GM06990 (cell line): ENCODE data around the gene INO80D.

ENCODE experiments used
- DNase-seq: peaks from one replicate; pipeline ENCODE4 v3.0.0-alpha.2; 2011; ENCODE audit not compliant: insufficient read length; ENCODE audit errors: extremely low read depth
- H3K27me3 ChIP-seq: replicated peaks from 2 replicates; pipeline ENCODE4 v1.6.0; 2011; ENCODE audit warnings: low read length; ENCODE audit not compliant: control insufficient read depth, insufficient read depth
- H3K36me3 ChIP-seq: 2 replicates; pipeline ENCODE4 v1.5.1; 2011; ENCODE audit warnings: low read length; ENCODE audit not compliant: control insufficient read depth, insufficient read depth
- H3K4me3 ChIP-seq: replicated peaks from 2 replicates; pipeline ENCODE4 v1.5.1; 2011; ENCODE audit warnings: low read depth, mild to moderate bottlenecking, control low read depth, low read length
- CTCF ChIP-seq: IDR thresholded peaks from 2 replicates; pipeline ENCODE4 v1.5.1; 2011; ENCODE audit warnings: low read length, control low read depth, mild to moderate bottlenecking, inconsistent platforms; ENCODE audit not compliant: insufficient read depth, poor library complexity, severe bottlenecking

The INO80D gene

DNA sequence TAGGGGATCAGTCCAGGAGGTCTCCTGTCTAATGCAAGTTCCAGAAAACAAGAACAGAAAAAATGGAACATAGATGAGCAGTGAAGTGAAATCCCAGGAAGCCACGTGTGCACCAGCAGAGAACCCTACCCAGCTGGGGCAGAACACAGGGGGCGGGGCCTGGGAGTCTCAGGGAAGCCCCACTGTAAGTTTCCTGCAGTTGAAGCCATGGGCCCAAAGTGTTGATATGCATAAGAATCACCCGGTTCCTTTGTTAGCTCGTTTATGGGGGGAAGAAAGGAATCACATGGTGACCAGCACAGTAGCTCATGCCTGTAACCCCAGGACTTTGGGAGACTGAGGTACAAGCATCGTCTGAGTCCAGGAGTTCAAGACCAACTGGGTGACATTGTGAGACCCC is 131.3 kb downstream of the INO80D start:
- Histone ChIP-seq H3K27me3 (no peaks in the 10 kb centered on the region; the same call in 1 of the 2 replicates), H3K36me3 (no peaks in the 10 kb centered on the region), H3K4me3 (no peak overlapping the region)
- no peak for TF ChIP-seq CTCF
- DNase-seq = no peak

GRCh38 chr2:205952282-205952681 is 133.7 kb downstream of the INO80D start:
- Histone ChIP-seq H3K4me3 (no peak overlapping the region), H3K36me3 (no peaks in the 10 kb centered on the region), H3K27me3 (no peaks in the 10 kb centered on the region; the same call in 1 of the 2 replicates)
- no peak for TF ChIP-seq CTCF
- no peak for DNase-seq

GRCh38 chr2:205948883-205949282 is 137.1 kb downstream of the INO80D start:
- no peak for TF ChIP-seq CTCF
- no peak overlapping the region for H3K4me3 ChIP-seq
- no peak for DNase-seq
- H3K27me3 ChIP-seq = no peaks in the 10 kb centered on the region; the same call in none of the 2 replicates
- H3K36me3 ChIP-seq = no peaks in the 10 kb centered on the region

DNA sequence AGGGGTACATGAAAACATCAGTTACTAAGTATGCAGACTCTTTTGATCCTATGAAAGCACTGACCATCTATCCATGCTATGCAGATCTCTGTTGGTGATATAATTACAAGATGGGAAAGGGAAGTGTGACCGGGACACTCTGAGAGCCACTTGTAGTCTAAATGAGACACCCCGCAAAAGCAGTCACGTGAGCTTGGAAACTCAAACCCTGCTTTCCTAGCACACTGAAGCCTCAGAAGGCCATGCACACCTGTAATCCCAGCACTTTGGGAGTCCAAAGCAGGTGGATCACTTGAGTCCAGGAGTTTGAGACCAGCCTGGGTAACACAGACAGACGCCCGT is 137.5 kb downstream of the INO80D start:
- Histone ChIP-seq H3K36me3 (no peaks in the 10 kb centered on the region), H3K27me3 (no peaks in the 10 kb centered on the region; the same call in none of the 2 replicates), H3K4me3 (no peak overlapping the region)
- no peak for DNase-seq
- TF ChIP-seq CTCF = no peak

GRCh38 chr2:205947621-205948495 is 138.1 kb downstream of the INO80D start:
- no peak for DNase-seq
- Histone ChIP-seq H3K27me3 (no peaks in the 10 kb centered on the region; the same call in none of the 2 replicates), H3K36me3 (no peaks in the 10 kb centered on the region), H3K4me3 (no peak overlapping the region)
- TF ChIP-seq CTCF = peak; percentile 92
